Epithelial cell of esophagus (primary cell): ENCODE results near the gene KRTAP5-8.
"Not testable (repeated sequence)": the region's sequence is repeated elsewhere in the genome, so short reads cannot be mapped to it uniquely, and the experiment has no call there.

Experiments used
- DNase-seq: peaks from one replicate; pipeline ENCODE4 v3.0.0; 2010; ENCODE audit warnings: low read depth
- H3K4me3 ChIP-seq: 2 replicates; pipeline ENCODE4 v1.5.1; 2011; ENCODE audit warnings: mild to moderate bottlenecking, low read length, control low read depth
- CTCF ChIP-seq: IDR thresholded peaks from 2 replicates; pipeline ENCODE4 v1.5.1; 2011; ENCODE audit warnings: low read depth, mild to moderate bottlenecking, low read length, control low read depth, inconsistent platforms; ENCODE audit not compliant: insufficient read depth; ENCODE audit errors: missing control alignments

KRTAP5-8 gene, protein sequence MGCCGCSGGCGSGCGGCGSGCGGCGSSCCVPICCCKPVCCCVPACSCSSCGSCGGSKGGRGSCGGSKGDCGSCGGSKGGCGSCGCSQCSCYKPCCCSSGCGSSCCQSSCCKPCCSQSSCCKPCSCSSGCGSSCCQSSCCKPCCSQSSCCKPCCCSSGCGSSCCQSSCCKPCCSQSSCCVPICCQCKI

DNA sequence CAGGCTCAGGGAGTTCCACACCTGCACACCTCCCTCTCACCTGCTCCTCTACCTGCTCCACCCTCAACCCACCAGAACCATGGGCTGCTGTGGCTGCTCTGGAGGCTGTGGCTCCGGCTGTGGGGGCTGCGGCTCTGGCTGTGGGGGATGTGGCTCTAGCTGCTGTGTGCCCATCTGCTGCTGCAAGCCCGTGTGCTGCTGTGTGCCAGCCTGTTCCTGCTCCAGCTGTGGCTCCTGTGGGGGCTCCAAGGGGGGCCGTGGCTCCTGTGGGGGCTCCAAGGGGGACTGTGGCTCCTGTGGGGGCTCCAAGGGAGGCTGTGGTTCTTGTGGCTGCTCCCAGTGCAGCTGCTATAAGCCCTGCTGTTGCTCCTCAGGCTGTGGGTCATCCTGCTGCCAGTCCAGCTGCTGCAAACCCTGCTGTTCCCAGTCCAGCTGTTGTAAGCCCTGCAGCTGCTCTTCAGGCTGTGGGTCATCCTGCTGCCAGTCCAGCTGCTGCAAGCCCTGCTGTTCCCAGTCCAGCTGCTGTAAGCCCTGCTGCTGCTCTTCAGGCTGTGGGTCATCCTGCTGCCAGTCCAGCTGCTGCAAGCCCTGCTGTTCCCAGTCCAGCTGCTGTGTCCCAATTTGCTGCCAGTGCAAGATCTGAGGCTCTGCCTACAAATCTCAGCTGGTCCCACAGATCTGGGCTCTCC, at the start of gene KRTAP5-8:
TSS of gene KRTAP5-8 (plus strand) at position 49 of the 689 bp plus-strand sequence. CDS start at position 80, 31 bp downstream.
- not testable (repeated sequence) for H3K4me3 ChIP-seq, DNase-seq

GRCh38 chr11:71488681-71489270, 49.0 kb upstream of the KRTAP5-8 start:
- TF ChIP-seq CTCF, result no peak

GRCh38 chr11:71489311-71490043, 48.3 kb upstream of the KRTAP5-8 start:
- peak; percentile 65 for DNase-seq
- TF ChIP-seq CTCF, result no peak
- H3K4me3 ChIP-seq, result no peak overlapping the region

More at GRCh38 chr11:71488681-71489270, 49.0 kb upstream of the KRTAP5-8 start:
- DNase-seq, result no peak
- H3K4me3 ChIP-seq, result no peak overlapping the region

DNA sequence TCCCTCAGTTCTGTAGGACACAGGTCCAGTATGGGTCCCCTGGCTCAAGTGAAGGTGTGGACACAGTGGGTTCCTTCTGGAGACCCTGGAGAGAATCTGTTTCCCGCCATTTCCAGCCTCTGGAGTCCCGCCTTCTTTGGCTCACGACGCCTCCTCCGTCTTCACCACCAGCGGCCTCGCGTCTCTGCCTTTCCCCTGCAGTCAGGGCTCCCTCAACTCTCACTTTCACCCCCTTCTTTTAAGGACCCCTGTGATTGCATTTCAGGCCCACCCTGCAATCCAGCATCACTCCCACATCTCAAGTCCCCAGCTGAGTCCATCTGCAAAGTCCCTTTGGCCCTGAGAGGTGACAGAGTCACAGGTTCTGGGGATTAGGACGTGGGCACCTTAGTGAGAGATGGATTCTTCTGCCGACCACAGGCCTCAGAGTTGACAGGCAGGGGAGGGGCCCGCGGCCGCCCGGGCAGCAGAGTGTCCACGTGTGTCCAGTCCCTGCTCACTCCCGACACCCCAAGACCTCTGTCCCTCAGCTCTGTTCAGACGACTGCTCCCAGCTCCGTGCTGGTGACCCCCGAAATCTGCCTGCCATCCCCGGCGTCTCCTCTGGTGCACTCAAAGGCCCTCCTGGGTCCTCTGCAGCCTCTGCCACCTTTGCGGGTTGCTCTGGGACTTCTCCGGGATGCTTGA, 47.6 kb upstream of the KRTAP5-8 start:
- no peak for TF ChIP-seq CTCF
- H3K4me3 ChIP-seq, result no peak overlapping the region
- no peak for DNase-seq

DNA sequence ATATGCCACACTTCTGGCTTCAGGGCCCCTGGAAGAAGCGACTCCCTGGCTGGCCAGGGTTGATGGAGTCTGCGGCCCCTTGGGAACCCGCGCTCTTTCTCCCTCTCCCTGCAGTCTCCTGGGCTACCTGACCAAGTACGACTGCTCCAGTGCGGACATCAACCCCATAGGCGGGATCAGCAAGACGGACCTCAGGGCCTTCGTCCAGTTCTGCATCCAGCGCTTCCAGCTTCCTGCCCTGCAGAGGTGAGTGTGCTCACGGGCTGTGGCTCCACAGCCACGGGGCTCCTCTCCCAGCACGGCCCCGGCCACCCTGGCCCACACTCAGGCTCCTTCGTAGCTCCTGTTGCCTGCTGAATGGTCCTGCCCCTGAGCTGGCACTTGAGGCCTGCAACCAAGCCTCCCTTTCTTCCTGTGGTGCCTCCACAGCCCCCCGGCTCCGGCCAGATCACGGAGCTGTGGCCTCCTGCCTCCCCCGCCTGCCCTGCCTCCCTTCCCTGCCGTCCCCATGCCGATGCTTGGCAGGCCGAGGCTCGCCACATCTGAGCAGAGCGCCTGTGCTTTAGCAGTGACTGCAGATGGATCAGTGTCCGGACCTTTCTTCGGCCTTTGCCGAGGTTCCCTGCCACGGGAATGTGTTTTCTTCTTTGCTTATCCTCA, 47.0 kb upstream of the KRTAP5-8 start:
- no peak overlapping the region for H3K4me3 ChIP-seq
- TF ChIP-seq CTCF, result no peak
- no peak for DNase-seq

- no peak overlapping the region for H3K4me3 ChIP-seq
- no peak for DNase-seq
- no peak for TF ChIP-seq CTCF
Observed at GRCh38 chr11:71491531-71491930, 46.3 kb upstream of the KRTAP5-8 start.
